ENCODE data around the gene COX8C. TPM values are rescaled to one million over a fixed set of nuclear protein-coding genes. Genes with fewer than 3 reads are reported as not detected.

The COX8C gene
- total RNA-seq, 2 donors from 2014 or later, result not detected

- Mint-ChIP-seq H3K4me1 (peaks cover 17% of the 10 kb centered on the region), H3K36me3 (ENCODE audit: low read depth) (peaks cover 3% of the 10 kb centered on the region), H3K9me3 (no peaks in the 10 kb centered on the region), H3K27ac (no peak overlapping the region), H3K4me3 (no peak overlapping the region), H3K27me3 (no peaks in the 10 kb centered on the region)
- no peak for ATAC-seq (replicated peaks)
These were observed 30.3 kb upstream of the COX8C start for GRCh38 chr14:93316716-93317115.

GRCh38 chr14:93317210-93317874 lies 29.6 kb upstream of the COX8C start:
- Mint-ChIP-seq H3K9me3 (no peaks in the 10 kb centered on the region), H3K36me3 (ENCODE audit: low read depth) (peaks cover 5% of the 10 kb centered on the region), H3K4me3 (no peak overlapping the region), H3K27ac (no peak overlapping the region), H3K27me3 (no peaks in the 10 kb centered on the region), H3K4me1 (peaks cover 17% of the 10 kb centered on the region)
- ATAC-seq (replicated peaks), result no peak

DNA sequence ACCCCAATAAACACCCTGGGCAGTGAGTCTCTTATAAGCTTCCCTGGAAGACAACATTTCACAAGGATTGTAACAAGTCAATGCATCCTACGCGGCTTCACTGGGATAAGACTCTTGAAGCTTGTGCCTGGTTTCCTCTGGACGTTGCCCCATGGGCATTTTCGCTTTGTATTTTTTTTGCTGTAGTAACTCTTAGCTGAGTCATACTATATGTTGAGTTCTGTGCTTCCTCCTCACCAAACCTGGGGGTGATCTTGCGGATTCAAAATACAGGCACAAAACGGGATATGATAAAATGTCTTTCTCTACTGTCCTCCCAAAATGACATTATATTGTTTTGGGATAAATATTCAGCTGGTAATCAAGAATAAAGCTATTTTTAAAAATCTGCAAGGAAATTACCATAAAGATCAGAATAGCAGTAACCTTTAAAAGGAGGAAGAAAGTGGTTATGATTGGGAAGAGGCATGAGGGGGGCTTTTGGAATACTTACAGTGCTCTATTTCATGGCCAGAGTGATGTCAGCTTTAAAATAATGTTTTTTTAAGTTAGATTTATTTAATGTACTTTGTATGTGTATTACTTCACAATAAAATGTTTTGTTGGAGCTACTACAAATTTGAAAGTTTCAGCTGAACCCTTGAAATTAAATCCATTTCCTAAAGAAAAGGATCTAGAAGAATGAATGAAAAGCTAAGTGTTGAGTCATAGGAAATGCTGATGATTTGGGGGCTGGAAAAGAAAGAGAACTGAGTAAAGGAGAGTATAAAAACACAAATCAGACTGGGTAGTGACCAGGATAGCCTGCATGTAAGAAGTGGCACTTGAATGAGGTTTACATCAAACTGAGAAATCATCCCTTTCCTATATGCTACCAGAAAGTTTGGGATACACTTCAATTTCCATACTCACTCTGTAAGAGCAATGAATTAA lies 28.8 kb upstream of the COX8C start:
- H3K27ac Mint-ChIP-seq, result peak overlapping the region; percentile 18
- H3K36me3 Mint-ChIP-seq (ENCODE audit: low read depth), result peaks cover 6% of the 10 kb centered on the region
- H3K9me3 Mint-ChIP-seq, result no peaks in the 10 kb centered on the region
- H3K4me3 Mint-ChIP-seq, result no peak overlapping the region
- H3K27me3 Mint-ChIP-seq, result no peaks in the 10 kb centered on the region
- H3K4me1 Mint-ChIP-seq, result peaks cover 17% of the 10 kb centered on the region
- no peak for ATAC-seq (replicated peaks)

DNA sequence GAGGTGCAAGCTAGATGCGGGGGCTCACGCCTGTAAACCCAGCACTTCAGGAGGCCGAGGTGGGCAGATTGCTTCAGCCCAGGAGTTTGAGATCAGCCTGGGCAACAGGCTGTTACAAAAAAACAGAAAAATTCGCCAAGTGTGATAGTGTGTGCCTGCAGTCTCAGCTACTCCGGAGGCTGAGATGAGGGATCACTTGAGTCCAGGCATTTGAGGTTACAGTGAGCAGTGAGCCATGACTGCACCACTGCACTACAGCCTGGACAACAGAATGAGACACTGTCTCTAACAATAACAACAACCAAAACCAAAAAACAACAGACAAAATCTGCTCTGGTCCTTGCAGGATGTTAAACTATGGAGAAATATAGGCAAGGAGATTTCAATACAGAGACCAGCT lies 28.1 kb upstream of the COX8C start:
- Mint-ChIP-seq H3K36me3 (ENCODE audit: low read depth) (peaks cover 14% of the 10 kb centered on the region), H3K9me3 (no peaks in the 10 kb centered on the region), H3K4me1 (peaks cover 24% of the 10 kb centered on the region), H3K27ac (no peak overlapping the region), H3K4me3 (no peak overlapping the region), H3K27me3 (no peaks in the 10 kb centered on the region)
- no peak for ATAC-seq (replicated peaks)

GRCh38 chr14:93319494-93319893 lies 27.5 kb upstream of the COX8C start:
- no peak for ATAC-seq (replicated peaks)
- Mint-ChIP-seq H3K9me3 (no peaks in the 10 kb centered on the region), H3K27me3 (no peaks in the 10 kb centered on the region), H3K4me3 (no peak overlapping the region), H3K4me1 (peaks cover 25% of the 10 kb centered on the region), H3K27ac (peak overlapping the region; percentile 10), H3K36me3 (ENCODE audit: low read depth) (peaks cover 17% of the 10 kb centered on the region)

DNA sequence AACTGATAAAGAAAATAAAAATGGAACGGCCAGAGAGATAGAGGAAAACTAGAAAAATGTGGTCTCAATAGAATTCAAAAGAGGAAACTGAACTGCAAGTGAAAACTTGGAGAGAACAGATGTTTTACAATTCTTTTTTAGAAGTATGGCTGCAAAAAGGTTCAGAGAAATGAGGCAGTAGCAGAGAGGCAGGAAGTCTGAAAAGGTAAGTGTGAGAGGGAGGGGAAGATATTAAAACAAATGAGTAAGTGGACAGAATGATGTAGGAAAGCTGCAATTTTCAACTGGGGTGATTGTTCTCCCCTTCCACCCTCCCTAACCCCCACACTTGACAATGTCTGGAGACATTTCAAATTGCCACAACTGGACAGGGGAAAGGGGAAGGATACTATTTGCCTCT lies 27.0 kb upstream of the COX8C start:
- Mint-ChIP-seq H3K27ac (peak overlapping the region; percentile 10), H3K4me3 (no peak overlapping the region), H3K9me3 (no peaks in the 10 kb centered on the region), H3K4me1 (peaks cover 29% of the 10 kb centered on the region), H3K27me3 (no peaks in the 10 kb centered on the region), H3K36me3 (ENCODE audit: low read depth) (peaks cover 22% of the 10 kb centered on the region)
- ATAC-seq (replicated peaks), result no peak

DNA sequence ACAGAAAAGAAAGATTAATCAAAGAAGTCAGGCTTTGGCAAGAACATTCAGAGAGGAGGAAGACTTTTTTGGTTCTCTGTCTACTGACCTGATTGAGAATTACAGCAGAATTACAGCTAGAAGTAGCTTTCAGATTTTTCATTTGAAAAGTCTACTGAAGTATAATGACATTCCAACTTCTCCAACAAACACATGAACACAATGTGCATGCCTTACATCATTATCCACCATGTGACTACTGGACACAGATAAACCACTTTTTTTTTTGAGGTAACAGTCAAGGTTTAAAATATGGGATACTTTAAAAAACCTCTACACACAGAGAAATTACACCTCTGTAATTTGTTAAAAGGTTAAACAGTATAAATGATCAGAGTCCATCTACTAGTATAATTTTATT lies 26.5 kb upstream of the COX8C start:
- peaks cover 23% of the 10 kb centered on the region for H3K36me3 Mint-ChIP-seq (ENCODE audit: low read depth)
- peak overlapping the region; percentile 10 for H3K27ac Mint-ChIP-seq
- no peaks in the 10 kb centered on the region for H3K27me3 Mint-ChIP-seq
- no peak for ATAC-seq (replicated peaks)
- H3K4me1 Mint-ChIP-seq, result peaks cover 29% of the 10 kb centered on the region
- no peaks in the 10 kb centered on the region for H3K9me3 Mint-ChIP-seq
- no peak overlapping the region for H3K4me3 Mint-ChIP-seq

GRCh38 chr14:93322929-93323599 lies 23.9 kb upstream of the COX8C start:
- Mint-ChIP-seq H3K36me3 (ENCODE audit: low read depth) (peaks cover 23% of the 10 kb centered on the region), H3K27ac (no peak overlapping the region), H3K4me1 (peaks cover 33% of the 10 kb centered on the region), H3K27me3 (no peaks in the 10 kb centered on the region), H3K9me3 (no peaks in the 10 kb centered on the region), H3K4me3 (no peak overlapping the region)
- ATAC-seq (replicated peaks), result no peak

DNA sequence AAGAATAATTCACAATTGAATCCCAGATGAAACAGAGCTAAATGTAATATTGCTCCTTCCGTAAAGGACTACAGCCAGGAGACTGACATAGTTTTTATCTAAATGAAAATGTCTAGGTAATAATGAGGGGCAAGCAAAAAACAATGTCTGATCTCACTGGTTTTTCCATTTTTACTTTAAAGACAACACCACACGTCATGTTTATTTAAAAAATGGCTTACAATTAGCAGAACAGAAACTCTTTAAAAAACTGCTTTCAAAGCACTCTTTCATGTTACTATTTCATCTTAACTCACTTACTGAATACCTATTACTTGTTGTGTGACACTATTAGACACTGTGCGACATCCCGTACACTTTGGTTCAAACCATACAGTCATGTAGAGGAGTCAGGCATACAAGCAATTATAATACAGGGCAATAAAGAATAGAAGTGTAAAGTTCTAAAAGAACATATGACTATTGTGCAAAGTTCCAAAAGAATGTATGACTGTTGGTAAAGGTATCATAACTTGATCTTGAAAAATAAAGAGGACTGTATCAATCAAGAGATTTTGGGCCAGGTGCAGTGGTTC lies 23.3 kb upstream of the COX8C start:
- H3K4me3 Mint-ChIP-seq, result no peak overlapping the region
- no peaks in the 10 kb centered on the region for H3K9me3 Mint-ChIP-seq
- H3K27me3 Mint-ChIP-seq, result no peaks in the 10 kb centered on the region
- peaks cover 33% of the 10 kb centered on the region for H3K4me1 Mint-ChIP-seq
- ATAC-seq (replicated peaks), result no peak
- H3K27ac Mint-ChIP-seq, result no peak overlapping the region
- H3K36me3 Mint-ChIP-seq (ENCODE audit: low read depth), result peaks cover 23% of the 10 kb centered on the region

- H3K27ac Mint-ChIP-seq, result no peak overlapping the region
- H3K36me3 Mint-ChIP-seq (ENCODE audit: low read depth), result peaks cover 23% of the 10 kb centered on the region
- ATAC-seq (replicated peaks), result no peak
- H3K4me1 Mint-ChIP-seq, result peaks cover 31% of the 10 kb centered on the region
- no peaks in the 10 kb centered on the region for H3K27me3 Mint-ChIP-seq
- H3K9me3 Mint-ChIP-seq, result no peaks in the 10 kb centered on the region
- H3K4me3 Mint-ChIP-seq, result no peak overlapping the region
These were observed 20.8 kb upstream of the COX8C start for GRCh38 chr14:93326196-93326595.

- no peak for ATAC-seq (replicated peaks)
- Mint-ChIP-seq H3K36me3 (ENCODE audit: low read depth) (peaks cover 13% of the 10 kb centered on the region), H3K4me3 (no peak overlapping the region), H3K27me3 (no peaks in the 10 kb centered on the region), H3K9me3 (no peaks in the 10 kb centered on the region), H3K27ac (no peak overlapping the region), H3K4me1 (peaks cover 30% of the 10 kb centered on the region)
These were observed 18.4 kb upstream of the COX8C start for GRCh38 chr14:93328546-93328945.

DNA sequence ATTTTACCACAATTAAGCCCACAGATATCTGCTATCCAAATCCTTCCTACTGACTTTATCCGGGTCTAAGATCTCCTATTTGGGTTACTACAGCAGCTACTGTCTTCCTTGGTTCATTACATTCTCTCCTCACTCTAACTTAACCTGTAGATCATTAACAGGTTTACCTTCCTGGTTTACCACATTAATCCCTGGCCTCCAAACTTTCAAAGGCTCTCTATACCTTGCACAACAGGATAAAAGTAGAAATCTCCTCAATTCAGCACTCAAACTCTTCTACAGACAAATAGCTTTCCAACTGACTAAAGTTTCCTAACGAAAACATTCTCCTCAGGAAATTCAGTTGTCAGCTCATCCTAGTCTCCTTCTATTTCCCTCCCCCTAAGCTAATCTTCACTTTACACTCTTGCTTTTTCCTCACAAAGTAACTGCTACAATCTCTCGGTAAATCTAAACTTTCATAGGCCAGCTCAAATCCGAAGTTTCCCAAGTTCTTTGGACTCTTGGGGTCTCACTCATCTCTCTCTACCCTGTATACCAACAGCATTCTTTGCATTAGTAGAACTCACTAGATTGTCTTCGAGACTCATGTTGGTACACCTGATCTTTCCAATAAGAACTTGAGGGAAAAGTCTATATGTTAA lies 16.9 kb upstream of the COX8C start:
- Mint-ChIP-seq H3K36me3 (ENCODE audit: low read depth) (no peaks in the 10 kb centered on the region), H3K27ac (no peak overlapping the region), H3K4me1 (peaks cover 22% of the 10 kb centered on the region), H3K27me3 (no peaks in the 10 kb centered on the region), H3K4me3 (peak overlapping the region; percentile 91), H3K9me3 (no peaks in the 10 kb centered on the region)
- no peak for ATAC-seq (replicated peaks)

- Mint-ChIP-seq H3K27ac (no peak overlapping the region), H3K9me3 (no peaks in the 10 kb centered on the region), H3K27me3 (no peaks in the 10 kb centered on the region), H3K4me1 (peaks cover 22% of the 10 kb centered on the region), H3K4me3 (peak overlapping the region; percentile 91), H3K36me3 (ENCODE audit: low read depth) (no peaks in the 10 kb centered on the region)
- ATAC-seq (replicated peaks), result no peak
These were observed 16.4 kb upstream of the COX8C start for GRCh38 chr14:93330609-93331000.

Data from activated T-helper 17 cell treated with anti-CD3 and anti-CD28 coated beads, Interleukin-2, amount 50 U/mL, for 72 hours (primary cell).